ENCODE measurements around the gene SDHD.

DNA sequence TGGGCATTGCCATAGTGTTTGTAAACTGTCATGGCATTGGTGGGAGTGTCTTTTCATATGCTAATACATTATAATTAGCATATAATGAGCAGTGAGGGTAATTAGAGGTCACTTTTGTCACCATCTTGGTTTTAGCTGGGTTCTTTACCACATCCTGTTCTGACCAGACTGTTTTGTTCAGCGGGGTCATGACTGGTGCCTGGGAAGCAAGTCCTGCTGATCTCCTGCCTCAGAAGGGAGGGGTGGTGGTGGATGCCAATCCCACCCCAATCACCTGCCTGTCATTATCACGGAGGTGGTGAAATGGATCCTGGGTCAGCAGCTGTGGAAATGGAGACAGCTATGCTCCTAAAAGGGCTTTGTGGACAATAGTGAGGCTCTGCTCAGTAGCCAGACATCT is 46.1 kb downstream of the SDHD start:
- no peak for TF ChIP-seq CTCF (IDR thresholded peaks at IDR 0.05; ENCODE audit: low read depth, low read length, missing input control)
- TF ChIP-seq TAF1 (conservative IDR thresholded peaks at IDR 0.05): no peak
- TF ChIP-seq SP1 (IDR thresholded peaks at IDR 0.05): no peak
- TF ChIP-seq, protein P1, sequence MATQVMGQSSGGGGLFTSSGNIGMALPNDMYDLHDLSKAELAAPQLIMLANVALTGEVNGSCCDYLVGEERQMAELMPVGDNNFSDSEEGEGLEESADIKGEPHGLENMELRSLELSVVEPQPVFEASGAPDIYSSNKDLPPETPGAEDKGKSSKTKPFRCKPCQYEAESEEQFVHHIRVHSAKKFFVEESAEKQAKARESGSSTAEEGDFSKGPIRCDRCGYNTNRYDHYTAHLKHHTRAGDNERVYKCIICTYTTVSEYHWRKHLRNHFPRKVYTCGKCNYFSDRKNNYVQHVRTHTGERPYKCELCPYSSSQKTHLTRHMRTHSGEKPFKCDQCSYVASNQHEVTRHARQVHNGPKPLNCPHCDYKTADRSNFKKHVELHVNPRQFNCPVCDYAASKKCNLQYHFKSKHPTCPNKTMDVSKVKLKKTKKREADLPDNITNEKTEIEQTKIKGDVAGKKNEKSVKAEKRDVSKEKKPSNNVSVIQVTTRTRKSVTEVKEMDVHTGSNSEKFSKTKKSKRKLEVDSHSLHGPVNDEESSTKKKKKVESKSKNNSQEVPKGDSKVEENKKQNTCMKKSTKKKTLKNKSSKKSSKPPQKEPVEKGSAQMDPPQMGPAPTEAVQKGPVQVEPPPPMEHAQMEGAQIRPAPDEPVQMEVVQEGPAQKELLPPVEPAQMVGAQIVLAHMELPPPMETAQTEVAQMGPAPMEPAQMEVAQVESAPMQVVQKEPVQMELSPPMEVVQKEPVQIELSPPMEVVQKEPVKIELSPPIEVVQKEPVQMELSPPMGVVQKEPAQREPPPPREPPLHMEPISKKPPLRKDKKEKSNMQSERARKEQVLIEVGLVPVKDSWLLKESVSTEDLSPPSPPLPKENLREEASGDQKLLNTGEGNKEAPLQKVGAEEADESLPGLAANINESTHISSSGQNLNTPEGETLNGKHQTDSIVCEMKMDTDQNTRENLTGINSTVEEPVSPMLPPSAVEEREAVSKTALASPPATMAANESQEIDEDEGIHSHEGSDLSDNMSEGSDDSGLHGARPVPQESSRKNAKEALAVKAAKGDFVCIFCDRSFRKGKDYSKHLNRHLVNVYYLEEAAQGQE (IDR thresholded peaks at IDR 0.05): no peak
- TF ChIP-seq RXRA (IDR thresholded peaks at IDR 0.05): no peak

All from liver (tissue), 3 donors.